GM21367 (cell line): ENCODE measurements around the gene CCR1.
"Not testable (repeated sequence)": the region's sequence is repeated elsewhere in the genome, so short reads cannot be mapped to it uniquely, and the experiment has no call there.

Experiments used
- ATAC-seq: cut with Tn5 transposase; IDR thresholded peaks from one replicate; pipeline ENCODE4 v1.9.1; 2021; ENCODE audit not compliant: unreplicated experiment

The CCR1 gene

DNA sequence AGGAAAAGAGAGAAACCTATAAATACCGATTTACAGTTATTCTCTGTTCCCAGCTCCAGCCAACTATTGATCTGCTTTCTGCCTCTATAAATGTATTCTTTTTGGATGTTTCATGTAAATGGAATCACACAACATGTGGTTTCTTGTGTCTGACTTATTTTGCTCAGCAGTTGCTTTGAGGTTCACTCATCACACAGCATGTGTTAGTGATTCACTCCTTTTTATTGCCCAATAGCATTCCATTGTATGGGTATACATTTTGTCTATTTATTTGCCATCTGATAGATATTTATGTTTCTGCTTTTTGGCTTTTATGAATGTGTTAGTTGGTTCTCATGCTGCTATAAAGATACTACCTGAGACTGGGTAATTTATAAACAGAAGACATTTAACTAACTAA is 23.6 kb downstream of the CCR1 start:
- ATAC-seq = no peak

GRCh38 chr3:46183330-46183729 is 24.8 kb downstream of the CCR1 start:
- no peak for ATAC-seq

- ATAC-seq = no peak
Observed at GRCh38 chr3:46168583-46169345, 39.3 kb downstream of the CCR1 start.

- ATAC-seq = no peak
Observed at GRCh38 chr3:46163556-46164041, 44.5 kb downstream of the CCR1 start.

DNA sequence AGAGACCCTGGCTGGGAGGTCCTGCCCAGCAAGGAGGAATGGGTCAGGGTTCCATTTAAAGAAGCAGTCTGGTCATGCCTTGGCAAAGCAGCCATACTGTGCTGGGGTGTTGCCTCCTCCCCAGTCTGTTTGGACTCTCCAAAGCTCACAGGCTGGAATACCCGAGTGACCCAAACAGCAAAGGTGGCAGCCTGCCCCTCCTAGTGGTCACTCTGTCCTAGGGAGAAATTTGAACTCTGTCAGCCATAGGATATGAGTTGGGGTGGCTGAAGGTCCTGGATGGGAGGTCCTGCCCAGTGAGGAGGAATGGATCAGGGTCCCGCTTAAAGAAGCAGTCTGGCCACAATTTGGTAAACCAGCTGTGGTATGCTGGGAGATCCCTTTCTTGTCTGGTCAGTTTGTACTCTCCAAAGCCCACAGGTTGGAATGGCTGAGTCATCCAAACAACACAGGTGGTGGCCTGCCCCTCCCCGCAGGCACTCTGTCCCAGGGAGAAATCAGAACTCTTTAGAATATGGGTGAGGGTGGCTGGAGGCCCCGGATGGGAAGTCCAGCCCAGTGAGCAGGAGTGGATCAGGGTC is 45.0 kb downstream of the CCR1 start:
- no peak for ATAC-seq

- not testable (repeated sequence) for ATAC-seq
Observed at GRCh38 chr3:46157685-46158084, 50.4 kb downstream of the CCR1 start.

DNA sequence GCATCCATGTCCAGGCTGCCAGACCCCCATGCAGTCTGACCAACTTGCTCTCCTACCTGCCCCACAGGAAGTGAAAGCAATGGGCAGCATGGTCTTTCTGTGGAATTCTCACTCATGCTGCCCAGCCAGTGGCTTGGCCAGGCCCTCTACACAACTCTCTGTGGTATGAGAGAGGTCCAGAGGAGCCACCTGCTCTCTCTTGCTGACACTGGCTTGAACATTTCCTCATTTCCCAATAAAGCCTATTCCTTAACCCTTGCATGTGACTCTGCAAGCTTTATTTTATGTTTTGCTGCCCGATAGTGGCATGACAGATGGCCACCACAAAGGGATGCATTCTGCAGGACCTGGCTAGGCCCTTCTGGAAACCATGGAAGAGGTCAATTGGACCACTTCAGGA is 53.8 kb downstream of the CCR1 start:
- no peak for ATAC-seq
